GM12801 (cell line): ENCODE measurements around the gene APC2.

ENCODE experiments used
- CTCF ChIP-seq: IDR thresholded peaks from one replicate; pipeline ENCODE4 v1.5.1; 2011; ENCODE audit warnings: control low read depth; ENCODE audit not compliant: insufficient read length; ENCODE audit errors: extremely low read depth

The APC2 gene

GRCh38 chr19:1470305-1471009 is 20.5 kb downstream of the APC2 start:
- TF ChIP-seq CTCF, result no peak

DNA sequence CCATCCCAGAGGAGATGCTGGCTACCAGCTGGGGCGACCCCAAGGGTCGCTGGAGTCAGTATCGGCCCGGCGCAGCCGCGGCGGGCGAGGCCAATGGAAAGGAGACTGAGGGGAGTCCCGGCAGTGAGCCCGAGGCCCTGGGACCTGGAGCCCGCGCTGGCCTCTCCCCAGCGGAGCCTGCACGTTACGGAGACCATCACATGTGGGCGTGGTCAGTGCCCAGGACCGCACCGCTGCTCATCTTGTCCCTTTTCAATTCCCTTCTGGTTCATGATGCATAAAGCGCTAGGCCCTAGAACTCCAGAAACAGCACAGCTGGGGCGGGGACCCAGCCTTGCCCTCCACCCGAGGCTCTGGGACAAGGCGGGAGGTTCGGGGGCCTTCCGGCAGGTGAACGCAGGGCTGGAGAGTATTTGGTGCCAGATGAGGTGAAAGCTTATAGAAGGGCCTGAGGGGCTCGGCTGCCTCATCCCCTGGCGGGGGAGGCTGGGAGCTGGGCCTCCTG is 21.1 kb downstream of the APC2 start:
- no peak for TF ChIP-seq CTCF

- TF ChIP-seq CTCF, result no peak
Measured at GRCh38 chr19:1471515-1472160, 21.7 kb downstream of the APC2 start.

DNA sequence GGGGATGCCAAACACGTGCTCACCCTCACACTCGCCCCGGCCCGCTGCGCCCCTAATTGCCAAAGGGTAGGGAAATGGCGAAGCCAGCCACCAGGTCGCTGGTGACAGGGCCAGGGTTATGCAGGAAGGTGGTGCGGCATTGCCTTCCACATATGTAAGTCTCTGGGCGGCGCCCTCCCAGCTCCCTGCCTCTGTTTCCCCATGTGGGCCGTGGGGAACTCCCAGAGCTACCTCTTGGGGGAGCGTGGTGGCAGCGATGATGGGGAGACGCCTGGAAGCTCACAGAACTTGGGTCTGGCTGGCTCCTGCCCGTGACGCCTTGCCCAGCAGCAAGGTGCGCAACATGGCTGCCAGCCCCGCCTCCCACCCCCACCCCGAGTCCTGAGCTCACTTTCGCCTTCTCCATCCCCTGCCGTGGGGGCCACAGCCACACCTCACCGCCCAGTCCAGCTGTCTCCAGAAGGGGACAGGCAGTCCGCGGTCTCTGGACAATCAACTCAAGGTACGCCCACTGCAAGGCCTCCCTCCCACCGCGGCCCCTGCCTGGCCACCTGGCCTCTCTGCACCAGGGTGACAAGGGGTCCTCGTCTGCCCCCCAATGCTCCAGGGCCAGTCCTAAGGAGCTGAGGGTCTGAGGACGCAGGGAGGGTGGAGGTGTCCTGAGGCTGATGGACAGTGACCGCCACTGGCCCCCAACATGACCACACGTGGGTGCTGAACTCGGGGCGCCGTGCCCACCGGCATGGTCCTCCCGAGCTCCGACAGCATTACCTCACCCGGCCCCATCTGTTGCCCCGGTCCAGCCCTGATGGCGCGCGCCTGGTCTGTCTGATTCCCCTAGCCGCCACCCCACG is 22.5 kb downstream of the APC2 start:
- no peak for TF ChIP-seq CTCF

DNA sequence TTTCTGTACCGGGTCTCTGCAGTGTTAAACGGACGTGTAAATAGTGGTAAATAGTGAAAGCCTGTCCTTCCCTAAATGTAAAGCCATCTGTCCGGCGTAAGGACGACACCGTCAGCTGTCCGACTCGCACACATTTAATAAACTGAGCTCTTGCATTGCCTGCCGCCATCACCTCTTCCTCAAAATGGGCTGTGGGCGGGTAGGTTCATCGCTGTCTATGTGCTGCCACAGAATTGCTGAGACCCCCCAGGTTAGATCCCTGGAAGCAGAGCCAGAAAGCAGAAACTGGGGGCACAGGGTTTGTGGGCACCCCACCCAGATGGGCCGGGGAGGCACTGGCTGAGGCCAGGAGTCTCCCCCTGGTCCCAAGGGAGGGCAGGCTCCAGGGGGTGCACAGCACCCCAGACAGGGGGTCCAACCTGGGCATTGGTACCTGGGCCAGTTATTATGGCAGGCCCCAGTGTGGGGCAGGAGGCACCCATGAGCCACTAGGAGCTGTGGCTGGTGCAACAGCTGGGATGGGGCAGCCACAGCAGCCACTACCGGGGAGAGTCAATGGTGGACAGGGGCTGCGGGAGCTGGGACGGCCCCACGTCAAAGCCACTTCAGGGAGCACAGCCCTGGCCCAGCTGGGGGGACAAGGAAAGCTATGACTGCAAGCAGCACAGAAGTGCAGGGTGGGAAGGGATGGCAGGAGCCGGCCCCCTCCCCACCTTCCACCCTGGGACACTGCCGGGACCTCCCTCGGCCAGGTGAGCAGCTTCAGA is 23.3 kb downstream of the APC2 start:
- no peak for TF ChIP-seq CTCF

GRCh38 chr19:1474011-1474764 is 24.3 kb downstream of the APC2 start:
- TF ChIP-seq CTCF, result no peak
